HL-60 (cell line): ENCODE measurements around the gene MRPS12.

ENCODE experiments used
- DNase-seq, 2 experiments: peaks; one replicate each; pipeline ENCODE4 v3.0.0-alpha.2; 2010 to 2020; ENCODE audit warnings: low read depth in 1 of 2, low spot score in 1 of 2
- H3K27ac ChIP-seq: fragments of 250-450 bp; sonication (Bioruptor Pico); replicated peaks from 2 replicates; pipeline ENCODE4 v1.5.1; 2020; ENCODE audit warnings: mild to moderate bottlenecking, moderate library complexity
- H3K27me3 ChIP-seq: fragments of 250-450 bp; sonication (Bioruptor Pico); 2 replicates; pipeline ENCODE4 v1.5.1; 2021; ENCODE audit warnings: mild to moderate bottlenecking, moderate library complexity; ENCODE audit not compliant: insufficient read depth, poor library complexity, severe bottlenecking
- H3K4me3 ChIP-seq: replicated peaks from 2 replicates; pipeline ENCODE4 v1.5.1; 2011; ENCODE audit warnings: mild to moderate bottlenecking, control low read depth, low read length; ENCODE audit not compliant: insufficient read depth
- GABPA ChIP-seq: IDR thresholded peaks from 2 replicates; pipeline ENCODE4 v1.6.1; 2012; ENCODE audit warnings: low read depth
- POLR2AphosphoS5 ChIP-seq: IDR thresholded peaks from 2 replicates; pipeline ENCODE4 v1.6.1; 2012; ENCODE audit warnings: low read depth
- SPI1 ChIP-seq: IDR thresholded peaks from 2 replicates; pipeline ENCODE4 v1.6.1; 2012; ENCODE audit warnings: low read depth, mild to moderate bottlenecking, borderline replicate concordance
- TF ChIP-seq, protein P1 (sequence below): IDR thresholded peaks from 2 replicates; pipeline ENCODE4 v1.6.1; 2012; ENCODE audit warnings: low read depth; ENCODE audit not compliant: insufficient replicate concordance
- TF ChIP-seq, protein P2 (sequence below): IDR thresholded peaks from one replicate; pipeline ENCODE4 v1.5.1; 2011; ENCODE audit warnings: low read length, control low read depth, inconsistent platforms; ENCODE audit not compliant: insufficient read depth

The MRPS12 gene

DNA sequence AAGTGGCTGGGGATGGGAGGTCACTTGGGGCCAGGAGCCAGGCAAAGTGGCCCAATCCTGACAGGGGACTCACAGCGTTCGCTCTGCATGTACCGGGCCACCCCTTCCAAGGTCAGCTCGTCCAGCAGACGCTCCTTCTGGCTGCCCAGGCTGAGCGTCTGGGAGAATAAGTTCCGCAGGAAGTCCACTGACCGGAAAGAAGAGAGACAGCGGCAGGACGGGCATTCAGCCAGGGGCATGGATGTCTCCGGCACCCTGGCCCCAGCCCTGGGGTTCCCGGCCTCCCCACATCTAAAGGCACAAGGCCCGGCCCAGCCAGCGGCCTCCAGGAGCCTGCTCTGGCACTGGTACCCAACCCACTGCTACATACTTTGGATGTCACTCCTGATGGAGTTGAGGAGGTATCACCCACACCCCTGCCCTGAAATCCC, 37.4 kb upstream of the MRPS12 start:
- TF ChIP-seq, protein P1, sequence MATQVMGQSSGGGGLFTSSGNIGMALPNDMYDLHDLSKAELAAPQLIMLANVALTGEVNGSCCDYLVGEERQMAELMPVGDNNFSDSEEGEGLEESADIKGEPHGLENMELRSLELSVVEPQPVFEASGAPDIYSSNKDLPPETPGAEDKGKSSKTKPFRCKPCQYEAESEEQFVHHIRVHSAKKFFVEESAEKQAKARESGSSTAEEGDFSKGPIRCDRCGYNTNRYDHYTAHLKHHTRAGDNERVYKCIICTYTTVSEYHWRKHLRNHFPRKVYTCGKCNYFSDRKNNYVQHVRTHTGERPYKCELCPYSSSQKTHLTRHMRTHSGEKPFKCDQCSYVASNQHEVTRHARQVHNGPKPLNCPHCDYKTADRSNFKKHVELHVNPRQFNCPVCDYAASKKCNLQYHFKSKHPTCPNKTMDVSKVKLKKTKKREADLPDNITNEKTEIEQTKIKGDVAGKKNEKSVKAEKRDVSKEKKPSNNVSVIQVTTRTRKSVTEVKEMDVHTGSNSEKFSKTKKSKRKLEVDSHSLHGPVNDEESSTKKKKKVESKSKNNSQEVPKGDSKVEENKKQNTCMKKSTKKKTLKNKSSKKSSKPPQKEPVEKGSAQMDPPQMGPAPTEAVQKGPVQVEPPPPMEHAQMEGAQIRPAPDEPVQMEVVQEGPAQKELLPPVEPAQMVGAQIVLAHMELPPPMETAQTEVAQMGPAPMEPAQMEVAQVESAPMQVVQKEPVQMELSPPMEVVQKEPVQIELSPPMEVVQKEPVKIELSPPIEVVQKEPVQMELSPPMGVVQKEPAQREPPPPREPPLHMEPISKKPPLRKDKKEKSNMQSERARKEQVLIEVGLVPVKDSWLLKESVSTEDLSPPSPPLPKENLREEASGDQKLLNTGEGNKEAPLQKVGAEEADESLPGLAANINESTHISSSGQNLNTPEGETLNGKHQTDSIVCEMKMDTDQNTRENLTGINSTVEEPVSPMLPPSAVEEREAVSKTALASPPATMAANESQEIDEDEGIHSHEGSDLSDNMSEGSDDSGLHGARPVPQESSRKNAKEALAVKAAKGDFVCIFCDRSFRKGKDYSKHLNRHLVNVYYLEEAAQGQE: no peak
- TF ChIP-seq, protein P2, sequence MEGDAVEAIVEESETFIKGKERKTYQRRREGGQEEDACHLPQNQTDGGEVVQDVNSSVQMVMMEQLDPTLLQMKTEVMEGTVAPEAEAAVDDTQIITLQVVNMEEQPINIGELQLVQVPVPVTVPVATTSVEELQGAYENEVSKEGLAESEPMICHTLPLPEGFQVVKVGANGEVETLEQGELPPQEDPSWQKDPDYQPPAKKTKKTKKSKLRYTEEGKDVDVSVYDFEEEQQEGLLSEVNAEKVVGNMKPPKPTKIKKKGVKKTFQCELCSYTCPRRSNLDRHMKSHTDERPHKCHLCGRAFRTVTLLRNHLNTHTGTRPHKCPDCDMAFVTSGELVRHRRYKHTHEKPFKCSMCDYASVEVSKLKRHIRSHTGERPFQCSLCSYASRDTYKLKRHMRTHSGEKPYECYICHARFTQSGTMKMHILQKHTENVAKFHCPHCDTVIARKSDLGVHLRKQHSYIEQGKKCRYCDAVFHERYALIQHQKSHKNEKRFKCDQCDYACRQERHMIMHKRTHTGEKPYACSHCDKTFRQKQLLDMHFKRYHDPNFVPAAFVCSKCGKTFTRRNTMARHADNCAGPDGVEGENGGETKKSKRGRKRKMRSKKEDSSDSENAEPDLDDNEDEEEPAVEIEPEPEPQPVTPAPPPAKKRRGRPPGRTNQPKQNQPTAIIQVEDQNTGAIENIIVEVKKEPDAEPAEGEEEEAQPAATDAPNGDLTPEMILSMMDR: no peak
- no peak for TF ChIP-seq GABPA
- TF ChIP-seq POLR2AphosphoS5: no peak
- TF ChIP-seq SPI1: no peak
- Histone ChIP-seq H3K4me3 (no peak overlapping the region), H3K27me3 (no peaks in the 10 kb centered on the region), H3K27ac (no peak overlapping the region)
- no peak for DNase-seq

DNA sequence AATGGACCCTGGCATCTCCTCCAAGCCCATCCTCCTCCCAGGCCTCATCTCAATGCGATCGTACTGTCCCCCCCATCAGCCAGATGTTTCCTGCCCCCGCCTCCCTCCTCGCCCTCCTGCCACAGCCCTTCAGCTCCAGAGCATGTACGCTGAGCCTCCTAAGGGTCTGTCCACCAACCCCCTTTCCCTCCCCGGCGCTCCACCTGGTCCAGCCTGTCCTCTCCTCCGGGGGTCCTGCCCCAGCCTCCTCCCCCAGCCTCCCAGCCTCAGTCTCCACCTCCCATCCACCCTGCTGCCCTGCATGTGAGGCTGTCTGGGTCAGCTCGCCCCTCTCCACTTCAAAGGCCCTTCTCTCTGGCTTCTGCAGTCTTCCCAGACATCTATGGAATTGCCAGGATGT, 35.8 kb upstream of the MRPS12 start:
- DNase-seq: no peak
- H3K27ac ChIP-seq: no peak overlapping the region
- TF ChIP-seq GABPA (no peak), POLR2AphosphoS5 (no peak), SPI1 (no peak)
- TF ChIP-seq, protein P1: no peak
- TF ChIP-seq, protein P2: no peak
- no peak overlapping the region for H3K4me3 ChIP-seq
- H3K27me3 ChIP-seq: no peaks in the 10 kb centered on the region

DNA sequence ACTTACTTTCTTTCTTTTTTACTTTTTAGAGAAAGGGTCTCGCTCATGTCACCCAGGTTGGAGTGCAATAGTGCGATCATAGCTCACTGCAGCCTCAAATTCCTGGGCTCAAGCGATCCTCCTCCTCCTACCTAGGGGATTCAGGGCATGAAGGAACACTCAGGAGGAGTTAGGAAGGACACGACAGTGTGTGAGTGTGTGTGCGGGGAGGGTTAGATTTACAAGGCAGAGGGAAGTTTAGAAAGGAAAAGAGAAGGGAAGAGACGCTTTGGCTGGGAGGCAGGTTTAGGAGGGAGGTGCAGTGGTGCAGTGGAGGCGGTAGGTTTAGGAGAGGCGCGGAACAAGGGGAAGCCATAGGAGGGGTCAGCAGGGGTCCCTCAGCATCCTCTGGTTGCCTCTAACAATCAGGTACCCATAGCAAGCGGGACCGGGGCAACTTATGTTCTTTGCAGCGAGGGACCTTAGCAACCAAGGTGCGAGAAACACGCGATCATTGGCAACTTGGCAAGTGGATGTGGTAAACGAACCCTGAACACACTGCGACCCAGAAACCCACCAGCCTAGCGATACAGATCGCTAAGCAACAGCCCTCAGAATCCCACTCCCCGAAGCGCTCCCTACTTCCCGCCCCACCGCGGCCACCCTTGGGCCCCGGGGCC, 31.8 kb upstream of the MRPS12 start:
- TF ChIP-seq, protein P2: no peak
- TF ChIP-seq, protein P1: no peak
- TF ChIP-seq GABPA (no peak), SPI1 (no peak), POLR2AphosphoS5 (no peak)
- Histone ChIP-seq H3K4me3 (peak overlapping the region; percentile 98), H3K27ac (peak overlapping the region; percentile 61), H3K27me3 (no peaks in the 10 kb centered on the region)
- DNase-seq: peak in 1 of 2 experiments; percentile 2
